Activated naive CD8-positive, alpha-beta T cell treated with anti-CD3 and anti-CD28 coated beads, Interleukin-2, amount 50 U/mL, for 24 hours (primary cell): ENCODE data around the gene SLC38A1.
"Not testable (repeated sequence)": the region's sequence is repeated elsewhere in the genome, so short reads cannot be mapped to it uniquely, and the experiment has no call there.

Experiments used
- ATAC-seq: fragments of 150-1000 bp; cut with Tn5 transposase; one replicate; pipeline ENCODE4 v1.10.0; 2021
- DNase-seq: peaks from one replicate; pipeline ENCODE4 v3.0.0; 2021
- H3K27ac Mint-ChIP-seq: one replicate; pipeline ENCODE4 v1.8.0; 2021; ENCODE audit warnings: mild to moderate bottlenecking, mixed read lengths
- H3K27me3 Mint-ChIP-seq: one replicate; pipeline ENCODE4 v1.8.0; 2021; ENCODE audit warnings: mixed read lengths
- H3K36me3 Mint-ChIP-seq: one replicate; pipeline ENCODE4 v1.8.0; 2021; ENCODE audit warnings: low read depth, mixed read lengths
- H3K4me1 Mint-ChIP-seq: one replicate; pipeline ENCODE4 v1.8.0; 2021; ENCODE audit warnings: mixed read lengths
- H3K4me3 Mint-ChIP-seq: one replicate; pipeline ENCODE4 v1.8.0; 2021; ENCODE audit warnings: mild to moderate bottlenecking, moderate library complexity, mixed read lengths
- H3K9me3 Mint-ChIP-seq: one replicate; pipeline ENCODE4 v1.8.0; 2021; ENCODE audit warnings: mixed read lengths

Gene SLC38A1

GRCh38 chr12:46165191-46165590, 103.7 kb downstream of the SLC38A1 start:
- ATAC-seq (no peak), DNase-seq (no peak)
- peaks cover 4% of the 10 kb centered on the region for H3K4me1 Mint-ChIP-seq
- H3K4me3 Mint-ChIP-seq = no peak overlapping the region
- no peak overlapping the region for H3K27ac Mint-ChIP-seq
- H3K27me3 Mint-ChIP-seq = no peaks in the 10 kb centered on the region
- H3K36me3 Mint-ChIP-seq = no peaks in the 10 kb centered on the region
- H3K9me3 Mint-ChIP-seq = peaks cover 7% of the 10 kb centered on the region

GRCh38 chr12:46164186-46164761, 104.6 kb downstream of the SLC38A1 start:
- H3K4me3 Mint-ChIP-seq = no peak overlapping the region
- H3K27me3 Mint-ChIP-seq = no peaks in the 10 kb centered on the region
- peaks cover 4% of the 10 kb centered on the region for H3K4me1 Mint-ChIP-seq
- no peaks in the 10 kb centered on the region for H3K36me3 Mint-ChIP-seq
- DNase-seq (no peak), ATAC-seq (no peak)
- H3K27ac Mint-ChIP-seq = no peak overlapping the region
- H3K9me3 Mint-ChIP-seq = peaks cover 7% of the 10 kb centered on the region

- H3K4me1 Mint-ChIP-seq, ATAC-seq, DNase-seq, H3K27ac Mint-ChIP-seq, H3K9me3 Mint-ChIP-seq, H3K27me3 Mint-ChIP-seq, H3K4me3 Mint-ChIP-seq, H3K36me3 Mint-ChIP-seq: not testable (repeated sequence)
Observed at GRCh38 chr12:46162549-46163076, 106.2 kb downstream of the SLC38A1 start.

- H3K27me3 Mint-ChIP-seq = no peaks in the 10 kb centered on the region
- no peak overlapping the region for H3K27ac Mint-ChIP-seq
- ATAC-seq (no peak), DNase-seq (no peak)
- peaks cover 12% of the 10 kb centered on the region for H3K4me1 Mint-ChIP-seq
- peaks cover 6% of the 10 kb centered on the region for H3K36me3 Mint-ChIP-seq
- peaks cover 8% of the 10 kb centered on the region for H3K9me3 Mint-ChIP-seq
- H3K4me3 Mint-ChIP-seq = no peak overlapping the region
Observed at GRCh38 chr12:46160981-46161690, 107.7 kb downstream of the SLC38A1 start.

- Mint-ChIP-seq H3K27ac (no peak overlapping the region), H3K4me3 (no peak overlapping the region), H3K27me3 (no peaks in the 10 kb centered on the region), H3K9me3 (peaks cover 13% of the 10 kb centered on the region), H3K4me1 (peaks cover 12% of the 10 kb centered on the region), H3K36me3 (peaks cover 9% of the 10 kb centered on the region)
- no peak for DNase-seq
- ATAC-seq = no peak
Observed at GRCh38 chr12:46160101-46160980, 108.5 kb downstream of the SLC38A1 start.

- DNase-seq = no peak
- ATAC-seq = no peak
- H3K36me3 Mint-ChIP-seq = peaks cover 9% of the 10 kb centered on the region
- no peak overlapping the region for H3K27ac Mint-ChIP-seq
- H3K4me1 Mint-ChIP-seq = peaks cover 12% of the 10 kb centered on the region
- H3K4me3 Mint-ChIP-seq = no peak overlapping the region
- H3K27me3 Mint-ChIP-seq = no peaks in the 10 kb centered on the region
- peaks cover 13% of the 10 kb centered on the region for H3K9me3 Mint-ChIP-seq
Observed at GRCh38 chr12:46159309-46159901, 109.4 kb downstream of the SLC38A1 start.

GRCh38 chr12:46158501-46158900, 110.3 kb downstream of the SLC38A1 start:
- ATAC-seq = no peak
- DNase-seq = no peak
- Mint-ChIP-seq H3K27ac (no peak overlapping the region), H3K4me3 (no peak overlapping the region), H3K27me3 (no peaks in the 10 kb centered on the region), H3K36me3 (peaks cover 9% of the 10 kb centered on the region), H3K9me3 (peaks cover 13% of the 10 kb centered on the region), H3K4me1 (peaks cover 12% of the 10 kb centered on the region)

GRCh38 chr12:46154221-46154985, 114.4 kb downstream of the SLC38A1 start:
- Mint-ChIP-seq H3K4me3 (no peak overlapping the region), H3K36me3 (peaks cover 9% of the 10 kb centered on the region), H3K9me3 (peaks cover 13% of the 10 kb centered on the region), H3K4me1 (peaks cover 12% of the 10 kb centered on the region), H3K27ac (no peak overlapping the region), H3K27me3 (peaks cover 1% of the 10 kb centered on the region)
- no peak for DNase-seq
- no peak for ATAC-seq

GRCh38 chr12:46153268-46153872, 115.5 kb downstream of the SLC38A1 start:
- no peak for ATAC-seq
- Mint-ChIP-seq H3K4me1 (peaks cover 8% of the 10 kb centered on the region), H3K9me3 (peaks cover 13% of the 10 kb centered on the region), H3K27me3 (peaks cover 3% of the 10 kb centered on the region), H3K27ac (no peak overlapping the region), H3K36me3 (peaks cover 9% of the 10 kb centered on the region), H3K4me3 (no peak overlapping the region)
- no peak for DNase-seq

- DNase-seq (no peak), ATAC-seq (no peak)
- Mint-ChIP-seq H3K27me3 (peaks cover 6% of the 10 kb centered on the region), H3K4me3 (no peak overlapping the region), H3K9me3 (peaks cover 13% of the 10 kb centered on the region), H3K27ac (no peak overlapping the region), H3K4me1 (peaks cover 1% of the 10 kb centered on the region), H3K36me3 (peaks cover 9% of the 10 kb centered on the region)
Observed at GRCh38 chr12:46152456-46152855, 116.4 kb downstream of the SLC38A1 start.

GRCh38 chr12:46150735-46151134, 118.1 kb downstream of the SLC38A1 start:
- H3K27me3 Mint-ChIP-seq = peaks cover 6% of the 10 kb centered on the region
- no peaks in the 10 kb centered on the region for H3K4me1 Mint-ChIP-seq
- no peak for ATAC-seq
- no peak overlapping the region for H3K27ac Mint-ChIP-seq
- no peak for DNase-seq
- peaks cover under 1% of the 10 kb centered on the region for H3K9me3 Mint-ChIP-seq
- H3K36me3 Mint-ChIP-seq = no peaks in the 10 kb centered on the region
- no peak overlapping the region for H3K4me3 Mint-ChIP-seq

- no peaks in the 10 kb centered on the region for H3K9me3 Mint-ChIP-seq
- H3K36me3 Mint-ChIP-seq = no peaks in the 10 kb centered on the region
Observed at GRCh38 chr12:46149905-46150304, 118.9 kb downstream of the SLC38A1 start.

GRCh38 chr12:46149079-46149464, 119.8 kb downstream of the SLC38A1 start:
- H3K27ac Mint-ChIP-seq = no peak overlapping the region
- peaks cover 6% of the 10 kb centered on the region for H3K27me3 Mint-ChIP-seq
- no peak for ATAC-seq
- H3K4me3 Mint-ChIP-seq = no peak overlapping the region
- H3K9me3 Mint-ChIP-seq = no peaks in the 10 kb centered on the region
- DNase-seq = no peak
- no peaks in the 10 kb centered on the region for H3K36me3 Mint-ChIP-seq
- no peaks in the 10 kb centered on the region for H3K4me1 Mint-ChIP-seq

More at GRCh38 chr12:46149905-46150304, 118.9 kb downstream of the SLC38A1 start:
- ATAC-seq (no peak), DNase-seq (no peak)
- H3K4me3 Mint-ChIP-seq = no peak overlapping the region
- peaks cover 6% of the 10 kb centered on the region for H3K27me3 Mint-ChIP-seq
- no peaks in the 10 kb centered on the region for H3K4me1 Mint-ChIP-seq
- H3K27ac Mint-ChIP-seq = no peak overlapping the region
